WERI-Rb-1 (cell line): ENCODE data around the gene PLCG1.

Source experiments
- DNase-seq: peaks from one replicate; pipeline ENCODE4 v3.0.0-alpha.2; 2020
- H3K27ac ChIP-seq: fragments of 250-450 bp; sonication (Bioruptor Pico); 2 replicates; pipeline ENCODE4 v1.5.1; 2020; ENCODE audit warnings: mild to moderate bottlenecking, moderate library complexity
- H3K27me3 ChIP-seq: fragments of 250-450 bp; sonication (Bioruptor Pico); 2 replicates; pipeline ENCODE4 v1.5.1; 2021; ENCODE audit warnings: mild to moderate bottlenecking, low read depth, moderate library complexity; ENCODE audit not compliant: insufficient read depth, severe bottlenecking
- H3K36me3 ChIP-seq: fragments of 250-450 bp; sonication (Bioruptor Pico); 2 replicates; pipeline ENCODE4 v1.5.1; 2020; ENCODE audit warnings: mild to moderate bottlenecking, moderate library complexity
- H3K4me3 ChIP-seq: 2 replicates; pipeline ENCODE4 v1.5.1; 2011; ENCODE audit warnings: low read depth, mild to moderate bottlenecking, control low read depth, low read length
- H3K9me3 ChIP-seq: fragments of 250-450 bp; sonication (Bioruptor Pico); 2 replicates; pipeline ENCODE4 v1.5.1; 2021; ENCODE audit warnings: mild to moderate bottlenecking, moderate library complexity; ENCODE audit not compliant: severe bottlenecking
- TF ChIP-seq, protein P1 (sequence below): IDR thresholded peaks from 2 replicates; pipeline ENCODE4 v1.5.1; 2011; ENCODE audit warnings: low read depth, mild to moderate bottlenecking, control low read depth, inconsistent platforms, low read length

The PLCG1 gene

GRCh38 chr20:41203660-41204059, 66.3 kb downstream of the PLCG1 start:
- no peak for DNase-seq
- Histone ChIP-seq H3K27ac (no peak overlapping the region), H3K4me3 (no peak overlapping the region), H3K36me3 (peaks cover 19% of the 10 kb centered on the region), H3K27me3 (no peaks in the 10 kb centered on the region), H3K9me3 (peaks cover 3% of the 10 kb centered on the region)
- TF ChIP-seq, protein P1, sequence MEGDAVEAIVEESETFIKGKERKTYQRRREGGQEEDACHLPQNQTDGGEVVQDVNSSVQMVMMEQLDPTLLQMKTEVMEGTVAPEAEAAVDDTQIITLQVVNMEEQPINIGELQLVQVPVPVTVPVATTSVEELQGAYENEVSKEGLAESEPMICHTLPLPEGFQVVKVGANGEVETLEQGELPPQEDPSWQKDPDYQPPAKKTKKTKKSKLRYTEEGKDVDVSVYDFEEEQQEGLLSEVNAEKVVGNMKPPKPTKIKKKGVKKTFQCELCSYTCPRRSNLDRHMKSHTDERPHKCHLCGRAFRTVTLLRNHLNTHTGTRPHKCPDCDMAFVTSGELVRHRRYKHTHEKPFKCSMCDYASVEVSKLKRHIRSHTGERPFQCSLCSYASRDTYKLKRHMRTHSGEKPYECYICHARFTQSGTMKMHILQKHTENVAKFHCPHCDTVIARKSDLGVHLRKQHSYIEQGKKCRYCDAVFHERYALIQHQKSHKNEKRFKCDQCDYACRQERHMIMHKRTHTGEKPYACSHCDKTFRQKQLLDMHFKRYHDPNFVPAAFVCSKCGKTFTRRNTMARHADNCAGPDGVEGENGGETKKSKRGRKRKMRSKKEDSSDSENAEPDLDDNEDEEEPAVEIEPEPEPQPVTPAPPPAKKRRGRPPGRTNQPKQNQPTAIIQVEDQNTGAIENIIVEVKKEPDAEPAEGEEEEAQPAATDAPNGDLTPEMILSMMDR: no peak

DNA sequence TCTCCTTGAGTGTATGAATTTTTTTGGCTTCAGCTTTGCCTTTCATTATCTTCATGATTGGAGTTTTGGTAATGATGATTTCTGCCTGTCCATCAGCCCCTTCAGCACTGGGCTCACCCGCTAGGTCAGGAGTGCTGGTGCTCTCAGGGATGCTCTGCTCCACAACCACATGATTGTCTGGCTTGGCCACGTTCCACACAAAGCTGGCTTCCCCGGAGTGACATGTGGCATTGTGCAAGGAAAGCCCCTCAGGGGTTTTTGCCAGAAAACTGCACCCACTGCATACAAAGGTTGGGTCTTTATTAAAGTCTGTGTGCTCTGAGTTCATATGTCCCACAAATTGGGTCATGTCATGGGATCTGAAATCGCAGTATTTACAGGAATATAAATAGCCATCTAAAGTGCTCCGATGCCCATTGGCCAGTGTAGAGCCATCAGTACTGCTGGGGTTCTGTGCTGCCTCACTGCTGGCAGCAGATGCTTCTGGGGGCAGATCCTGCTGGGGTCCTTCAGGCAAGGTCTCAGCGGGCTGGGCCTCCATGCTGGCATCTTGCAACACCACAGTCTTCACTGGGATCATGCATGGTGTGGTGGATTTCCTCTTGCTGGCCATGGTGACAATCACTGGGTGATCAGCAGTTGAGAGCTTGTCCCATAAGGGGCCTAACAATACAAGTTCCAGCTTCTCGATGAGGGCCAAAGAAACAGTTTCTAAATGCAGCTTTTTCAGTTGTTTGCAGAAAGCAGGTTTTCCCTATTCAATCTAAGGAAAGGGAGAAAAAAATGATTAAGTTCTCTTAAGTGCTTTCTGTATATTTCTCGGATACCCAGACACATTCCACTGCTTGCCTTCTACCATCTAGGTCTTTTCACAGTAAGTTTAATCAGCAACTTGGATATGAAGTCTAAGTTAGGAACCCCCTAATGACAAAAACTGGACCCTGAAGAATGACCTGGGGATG, 67.2 kb downstream of the PLCG1 start:
- Histone ChIP-seq H3K9me3 (no peaks in the 10 kb centered on the region), H3K27me3 (no peaks in the 10 kb centered on the region), H3K36me3 (peaks cover 15% of the 10 kb centered on the region), H3K4me3 (no peak overlapping the region), H3K27ac (no peak overlapping the region)
- TF ChIP-seq, protein P1: no peak
- no peak for DNase-seq

DNA sequence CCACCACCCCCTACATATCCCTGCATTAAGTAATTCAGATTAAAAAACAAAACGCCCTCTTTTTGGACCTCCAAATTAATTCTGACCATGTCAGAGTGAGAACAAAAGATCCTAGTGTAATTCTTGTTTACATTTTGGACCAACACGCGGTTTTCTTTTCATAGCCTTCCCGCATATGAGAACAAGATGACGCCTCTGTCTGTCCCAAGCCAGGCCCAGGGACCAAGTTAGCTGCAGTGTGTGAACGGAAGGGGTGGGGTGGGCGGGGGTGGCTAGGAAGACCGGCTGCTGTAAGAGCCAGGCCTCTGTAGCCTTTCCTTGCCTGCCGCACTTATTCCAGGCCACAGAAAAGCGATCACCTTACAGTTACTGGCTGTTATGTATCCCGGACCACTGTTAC, 68.0 kb downstream of the PLCG1 start:
- Histone ChIP-seq H3K27ac (no peak overlapping the region), H3K27me3 (no peaks in the 10 kb centered on the region), H3K9me3 (no peaks in the 10 kb centered on the region), H3K4me3 (no peak overlapping the region), H3K36me3 (peaks cover 15% of the 10 kb centered on the region)
- DNase-seq: no peak
- TF ChIP-seq, protein P1: no peak

DNA sequence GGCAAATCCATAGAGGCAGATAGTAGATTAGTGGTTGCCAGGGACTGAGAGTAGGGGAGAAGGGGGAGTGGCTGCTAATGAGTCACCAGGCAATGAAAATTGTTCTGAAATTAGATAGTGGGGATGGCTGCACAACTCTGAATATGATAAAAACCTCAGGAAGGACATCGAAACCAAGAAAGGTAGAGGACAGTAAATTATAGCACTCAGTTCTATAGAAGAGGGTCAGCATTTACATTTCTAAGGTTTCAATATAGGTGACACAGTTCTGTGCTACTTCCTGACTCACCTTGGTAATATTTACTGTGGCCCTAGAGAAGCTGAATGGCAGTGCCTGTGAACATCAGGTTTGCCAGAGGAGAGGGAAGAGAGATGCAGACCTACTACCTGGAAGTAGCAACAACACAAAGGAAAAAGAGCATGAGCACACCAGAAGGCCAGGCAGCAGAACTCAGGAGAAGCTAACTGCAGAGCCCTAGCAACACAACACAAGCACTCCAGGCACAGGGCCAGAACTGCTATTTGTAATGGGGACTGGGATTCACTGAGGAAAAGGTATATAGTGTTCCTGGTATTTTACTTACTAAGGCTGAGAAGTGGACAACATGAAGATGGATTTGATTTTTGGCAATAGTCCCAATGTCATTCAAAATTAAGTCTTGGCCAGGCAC, 75.9 kb downstream of the PLCG1 start:
- no peak for DNase-seq
- Histone ChIP-seq H3K9me3 (no peaks in the 10 kb centered on the region), H3K27ac (no peak overlapping the region)

GRCh38 chr20:41214202-41214601, 76.9 kb downstream of the PLCG1 start:
- DNase-seq: no peak
- Histone ChIP-seq H3K27ac (no peak overlapping the region), H3K36me3 (no peaks in the 10 kb centered on the region), H3K9me3 (no peaks in the 10 kb centered on the region), H3K4me3 (no peak overlapping the region), H3K27me3 (no peaks in the 10 kb centered on the region)
- TF ChIP-seq, protein P1: no peak

More for the DNA sequence above, 75.9 kb downstream of the PLCG1 start:
- Histone ChIP-seq H3K27me3 (no peaks in the 10 kb centered on the region), H3K4me3 (no peak overlapping the region), H3K36me3 (no peaks in the 10 kb centered on the region)
- TF ChIP-seq, protein P1: no peak
